ENCODE results near the gene MAT2A. TPM values are rescaled to one million over a fixed set of nuclear protein-coding genes. Genes with fewer than 3 reads are reported as not detected.

MAT2A gene
- total and polyA plus RNA-seq, 9 of the 15 experiments (the other 6 are each of a cell fraction or from before 2014, with no cell fraction given), result 130 to 1,027 (median 240) TPM

DNA sequence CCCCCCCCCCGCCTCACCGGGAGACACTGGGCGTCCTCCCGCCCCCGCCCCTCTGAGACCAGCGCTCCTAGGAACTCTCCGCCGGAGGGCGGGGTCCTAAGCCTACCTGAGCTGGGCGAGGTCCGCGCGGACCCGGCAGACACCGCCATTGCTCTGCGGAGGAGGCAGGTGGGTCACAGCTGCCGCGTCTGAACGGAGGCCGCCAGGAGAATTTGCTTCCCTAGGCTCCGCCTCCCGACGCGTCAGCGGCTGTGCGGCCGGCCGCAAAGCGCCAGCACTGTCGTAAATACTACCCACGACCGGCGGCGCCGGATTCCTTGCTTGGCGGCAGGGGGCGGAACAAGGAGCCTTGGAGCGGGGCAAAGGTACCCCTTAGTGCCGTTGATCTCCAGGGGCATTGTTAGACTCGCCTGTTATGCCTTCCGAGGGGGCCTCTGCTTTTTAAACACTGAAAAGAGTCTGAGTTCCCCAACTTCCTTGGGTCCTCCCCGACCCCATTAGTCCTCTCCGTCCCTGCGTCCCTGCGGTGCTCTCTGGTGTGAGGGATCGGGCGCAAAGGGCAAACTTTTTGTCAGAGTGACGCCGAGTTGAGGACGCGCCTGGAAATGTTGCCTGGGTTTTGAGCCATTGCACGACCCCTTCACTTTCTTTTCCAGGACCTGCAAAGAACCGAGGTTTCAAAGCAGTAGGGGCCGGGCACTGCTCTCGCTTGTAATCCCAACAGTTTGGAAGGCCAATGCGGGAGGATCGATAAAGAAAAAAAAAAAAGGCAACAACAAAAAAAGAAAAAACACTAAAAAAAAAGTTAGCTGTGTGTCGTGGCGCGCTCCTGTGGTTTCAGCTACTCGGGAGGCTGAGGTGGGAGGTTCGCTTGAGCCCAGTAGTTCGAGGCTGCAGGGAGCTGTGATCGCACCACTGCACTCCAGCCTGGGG is 22.6 kb downstream of the MAT2A start, which contains the start of gene GGCX (continued):
- TF ChIP-seq POLR2H (tag; IDR thresholded peaks at IDR 0.05; ENCODE audit: low read depth), result peak; percentile 60
- TF ChIP-seq RBFOX2 (IDR thresholded peaks at IDR 0.05; ENCODE audit: low read depth, low read length), result peak; percentile 93
- TF ChIP-seq MBD2 (IDR thresholded peaks at IDR 0.05; ENCODE audit: borderline replicate concordance, low read depth), result peak; percentile 70; the same call in 1 of the 2 replicates
- no peak for TF ChIP-seq ZNF436 (CRISPR knock-in tag; IDR thresholded peaks at IDR 0.05)
- peak; percentile 63; the same call in 1 of the 2 replicates for TF ChIP-seq ZBED1 (IDR thresholded peaks at IDR 0.05)
- TF ChIP-seq TAF9B (IDR thresholded peaks at IDR 0.05; ENCODE audit: partially characterized antibody), result peak; percentile 62
- peak; percentile 89 for TF ChIP-seq C11orf30 (IDR thresholded peaks at IDR 0.05; ENCODE audit: low read depth)
- TF ChIP-seq SMAD2 (IDR thresholded peaks at IDR 0.05; ENCODE audit: low read depth, low read length), result no peak
- TF ChIP-seq CEBPB (tag; IDR thresholded peaks at IDR 0.05), result no peak
- TF ChIP-seq ESRRA (IDR thresholded peaks at IDR 0.05; ENCODE audit: borderline replicate concordance, low read depth), result peak; percentile 66; the same call in 1 of the 2 replicates
- no peak for TF ChIP-seq ZNF830 (CRISPR knock-in tag; IDR thresholded peaks at IDR 0.05)
- TF ChIP-seq, protein P1, sequence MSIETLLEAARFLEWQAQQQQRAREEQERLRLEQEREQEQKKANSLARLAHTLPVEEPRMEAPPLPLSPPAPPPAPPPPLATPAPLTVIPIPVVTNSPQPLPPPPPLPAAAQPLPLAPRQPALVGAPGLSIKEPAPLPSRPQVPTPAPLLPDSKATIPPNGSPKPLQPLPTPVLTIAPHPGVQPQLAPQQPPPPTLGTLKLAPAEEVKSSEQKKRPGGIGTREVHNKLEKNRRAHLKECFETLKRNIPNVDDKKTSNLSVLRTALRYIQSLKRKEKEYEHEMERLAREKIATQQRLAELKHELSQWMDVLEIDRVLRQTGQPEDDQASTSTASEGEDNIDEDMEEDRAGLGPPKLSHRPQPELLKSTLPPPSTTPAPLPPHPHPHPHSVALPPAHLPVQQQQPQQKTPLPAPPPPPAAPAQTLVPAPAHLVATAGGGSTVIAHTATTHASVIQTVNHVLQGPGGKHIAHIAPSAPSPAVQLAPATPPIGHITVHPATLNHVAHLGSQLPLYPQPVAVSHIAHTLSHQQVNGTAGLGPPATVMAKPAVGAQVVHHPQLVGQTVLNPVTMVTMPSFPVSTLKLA (conservative IDR thresholded peaks at IDR 0.05), result peak in 1 of 2 experiments; percentile 73; a peak in 2 of 4 replicates
- no peak; the same call in 1 of the 2 replicates for TF ChIP-seq ELF2 (CRISPR knock-in tag; IDR thresholded peaks at IDR 0.05)
- TF ChIP-seq, protein P2, sequence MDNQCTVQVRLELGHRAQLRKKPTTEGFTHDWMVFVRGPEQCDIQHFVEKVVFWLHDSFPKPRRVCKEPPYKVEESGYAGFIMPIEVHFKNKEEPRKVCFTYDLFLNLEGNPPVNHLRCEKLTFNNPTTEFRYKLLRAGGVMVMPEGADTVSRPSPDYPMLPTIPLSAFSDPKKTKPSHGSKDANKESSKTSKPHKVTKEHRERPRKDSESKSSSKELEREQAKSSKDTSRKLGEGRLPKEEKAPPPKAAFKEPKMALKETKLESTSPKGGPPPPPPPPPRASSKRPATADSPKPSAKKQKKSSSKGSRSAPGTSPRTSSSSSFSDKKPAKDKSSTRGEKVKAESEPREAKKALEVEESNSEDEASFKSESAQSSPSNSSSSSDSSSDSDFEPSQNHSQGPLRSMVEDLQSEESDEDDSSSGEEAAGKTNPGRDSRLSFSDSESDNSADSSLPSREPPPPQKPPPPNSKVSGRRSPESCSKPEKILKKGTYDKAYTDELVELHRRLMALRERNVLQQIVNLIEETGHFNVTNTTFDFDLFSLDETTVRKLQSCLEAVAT (IDR thresholded peaks at IDR 0.05), result peak in 1 of 2 experiments; percentile 32; a peak in 1 of 4 replicates
- peak; percentile 93 for TF ChIP-seq SUPT5H (IDR thresholded peaks at IDR 0.05)
- no peak for TF ChIP-seq POLR3G (IDR thresholded peaks at IDR 0.05; ENCODE audit: extremely low read depth, insufficient read length, insufficient replicate concordance)
- 0 out of 2 replicates have a peak, but pooled peaks have one; percentile 57 for TF ChIP-seq HDAC2 (IDR thresholded peaks at IDR 0.05)
- TF ChIP-seq MECOM (CRISPR knock-in tag; IDR thresholded peaks at IDR 0.05), result 0 out of 2 replicates have a peak, but pooled peaks have one; percentile 32
- no peak for TF ChIP-seq ASH1L (IDR thresholded peaks at IDR 0.05; ENCODE audit: borderline replicate concordance, low read depth, partially characterized antibody)
- no peak for TF ChIP-seq ZNF696 (CRISPR knock-in tag; conservative IDR thresholded peaks at IDR 0.05)
- TF ChIP-seq TAF1 (IDR thresholded peaks at IDR 0.05; ENCODE audit: control insufficient read depth, extremely low read depth, insufficient read depth, low read length, severe bottlenecking), result peak; percentile 82
- peak; percentile 72 for TF ChIP-seq EGR1 (conservative IDR thresholded peaks at IDR 0.05)

Measured in K562 (cell line).